H1 (cell line): ENCODE measurements around the gene PDSS1. TPM values are rescaled to one million over a fixed set of nuclear protein-coding genes. Genes with fewer than 3 reads are reported as not detected.

Source experiments
- CBX8 ChIP-seq: fragments of 300-800, 300-1000 bp; sonication (generic); IDR thresholded peaks from 2 replicates; pipeline ENCODE4 v1.7.1; 2016; ENCODE audit warnings: low read depth, low read length, borderline replicate concordance
- CHD2 ChIP-seq: IDR thresholded peaks from 2 replicates; pipeline ENCODE4 v1.6.1; 2012; ENCODE audit warnings: low read length, improper control_type of control experiment
- CHD7 ChIP-seq: fragments of 300-600 bp; sonication (generic); IDR thresholded peaks from 2 replicates; pipeline ENCODE4 v1.7.1; 2012; ENCODE audit warnings: low read length, moderate library complexity, mild to moderate bottlenecking, inconsistent platforms; ENCODE audit not compliant: insufficient replicate concordance
- polyA plus RNA-seq, 7 experiments: library from polyadenylated mRNA; depleted of rRNA in 3 of 7; stranded (reverse) in 5 of 7; unstranded in 2 of 7; fragments of >200 nt in 5 of 7; fragments of 200-250 nt in 2 of 7; gene quantifications; 1 replicate in 5 of 7; 2 replicates in 1 of 7; 4 replicates in 1 of 7; pipeline versions ENCODE4 v1.2.1 to v1.2.3, GENCODE V29; 2011 to 2013; ENCODE audit warnings: missing spikeins in 2 of 7, mixed read lengths in 2 of 7
- total RNA-seq: library from RNA; stranded (reverse); fragmentation: NEBNext Ultra II Directional; extraction: Animal tissue kit (Norgen Biotek cat#: 25700); gene quantifications from 2 replicates; pipeline ENCODE4 v1.2.1, GENCODE V29; 2021

PDSS1 gene
- total and polyA plus RNA-seq, 2 of the 8 experiments (the other 6 are each of a cell fraction or from before 2014, with no cell fraction given): 21.3 to 26.0 TPM

DNA sequence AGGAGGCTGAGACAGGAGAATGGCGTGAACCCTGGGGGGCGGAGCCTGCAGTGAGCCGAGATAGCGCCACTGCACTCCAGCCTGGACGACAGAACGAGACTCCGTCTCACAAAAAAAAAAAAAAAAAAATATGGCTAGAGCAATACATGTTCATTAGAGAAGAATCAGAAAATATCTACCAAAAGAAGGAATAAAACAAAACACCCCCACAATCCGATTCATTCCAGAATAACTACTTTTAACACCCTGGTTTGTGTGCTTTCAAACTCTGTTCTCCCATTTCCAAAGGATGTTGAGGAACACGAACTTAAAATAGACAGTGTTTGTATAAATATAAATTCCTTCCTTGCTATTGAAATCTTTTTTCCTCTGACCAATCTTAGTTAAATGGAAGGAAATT is 6.5 kb downstream of the PDSS1 start (continued):
- TF ChIP-seq CHD7: no peak
- no peak for TF ChIP-seq CHD2
- TF ChIP-seq CBX8: no peak
- TF ChIP-seq, all 59 proteins: peak for 0
